ENCODE results near the gene ADAMTS1.
"Not testable (repeated sequence)": the region's sequence is repeated elsewhere in the genome, so short reads cannot be mapped to it uniquely, and the experiment has no call there.

Gene ADAMTS1

DNA sequence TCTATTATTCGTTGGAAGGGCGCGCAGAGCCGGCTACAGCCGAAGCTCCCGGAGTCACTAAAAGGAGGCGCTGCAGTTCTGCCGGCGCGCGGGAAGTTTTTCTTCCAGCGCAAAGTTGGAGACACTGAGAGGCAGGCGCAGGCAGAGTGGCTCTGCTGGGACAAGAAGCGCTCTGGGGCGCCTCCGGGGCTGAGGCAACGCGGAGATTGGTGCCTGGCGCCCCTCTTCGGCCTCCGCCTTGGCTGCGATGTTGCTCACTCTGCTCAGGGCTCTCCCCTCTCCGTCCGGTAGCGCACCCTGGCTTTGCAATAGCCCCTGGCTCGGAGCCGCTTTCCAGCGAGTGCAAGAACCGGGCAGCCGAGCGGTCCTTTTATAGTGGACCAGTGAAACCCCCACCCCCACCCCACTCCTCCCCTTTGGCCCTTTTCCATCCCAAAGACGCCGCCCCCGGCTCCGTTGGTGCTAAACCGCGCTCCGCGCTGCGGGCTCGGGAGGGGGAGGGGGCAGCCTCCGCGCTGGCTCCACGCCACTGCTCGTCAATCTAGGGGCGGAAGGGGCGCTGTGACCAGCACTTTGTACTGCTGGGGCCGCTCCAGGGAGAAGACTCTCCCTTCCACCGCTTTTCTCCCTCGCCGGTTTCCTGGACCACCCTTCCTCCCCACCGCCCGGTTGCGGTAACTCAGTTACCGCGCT, at the start of gene ADAMTS1:
Gene ADAMTS1 (minus strand): TSS at position 344 of the 693 bp plus-strand sequence. CDS start 455 bp downstream, outside the sequence.
- DNase-seq (ENCODE audit: low read depth in 2 of 2, low spot score in 1 of 2): no peak

DNA sequence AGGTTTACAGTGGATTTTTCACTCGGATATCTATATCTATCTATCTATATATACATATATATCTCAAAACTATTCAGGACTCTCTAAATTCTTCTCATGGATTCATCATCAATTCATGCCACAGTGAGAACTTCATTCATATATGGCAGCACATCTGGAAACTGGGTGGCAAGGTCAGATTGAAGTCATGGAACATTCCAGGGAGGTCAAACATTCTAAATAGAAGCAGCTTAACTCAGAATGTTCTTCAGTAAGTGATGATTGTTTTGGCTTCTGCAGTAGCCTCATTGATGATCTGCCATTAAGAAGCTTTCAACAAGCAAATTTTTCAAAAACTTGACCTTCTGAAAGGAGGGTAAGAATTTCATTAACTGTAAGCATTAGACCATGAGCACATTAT, 46.9 kb upstream of the ADAMTS1 start:
- no peak for DNase-seq (ENCODE audit: low read depth in 2 of 2, low spot score in 1 of 2)

DNA sequence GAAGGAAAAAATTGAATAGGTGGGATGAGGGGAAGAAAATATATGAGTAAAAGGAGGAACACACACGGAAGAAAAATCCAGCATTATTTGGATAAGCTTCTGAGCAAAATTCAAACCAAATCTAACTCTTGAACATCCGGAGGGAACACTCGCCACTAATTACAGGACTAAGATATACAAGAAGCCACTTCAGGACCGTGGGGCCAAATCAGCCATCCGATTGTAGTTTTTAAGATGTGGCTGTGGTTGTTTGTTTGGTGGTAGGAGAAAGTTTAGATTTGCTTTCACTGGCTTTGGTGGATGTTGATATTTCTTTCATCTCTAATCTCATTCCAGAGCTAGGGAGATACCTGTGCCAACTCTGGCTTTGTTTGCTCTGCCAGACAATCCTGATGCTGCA, 43.7 kb upstream of the ADAMTS1 start:
- DNase-seq (ENCODE audit: low read depth in 2 of 2, low spot score in 1 of 2): no peak

DNA sequence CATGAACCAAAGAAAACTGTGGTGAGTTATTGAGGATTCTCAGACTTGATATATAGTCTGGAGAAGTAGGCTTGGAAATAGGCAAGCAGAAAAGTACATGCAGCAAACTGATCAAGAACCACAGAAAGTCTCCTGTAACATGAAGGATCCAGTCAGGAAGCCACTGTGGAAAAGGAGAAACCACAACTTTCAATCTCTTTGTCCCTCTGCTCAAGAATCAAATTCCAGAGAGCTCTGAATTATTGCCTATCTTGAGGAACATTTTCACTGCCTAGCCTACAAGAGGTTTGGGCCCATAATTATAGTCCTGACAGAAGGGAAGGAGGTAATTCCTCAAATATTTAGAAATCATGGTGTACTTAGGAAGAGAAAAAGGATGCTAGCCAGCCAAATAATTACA, 43.0 kb upstream of the ADAMTS1 start:
- DNase-seq (ENCODE audit: low read depth in 2 of 2, low spot score in 1 of 2): no peak

DNA sequence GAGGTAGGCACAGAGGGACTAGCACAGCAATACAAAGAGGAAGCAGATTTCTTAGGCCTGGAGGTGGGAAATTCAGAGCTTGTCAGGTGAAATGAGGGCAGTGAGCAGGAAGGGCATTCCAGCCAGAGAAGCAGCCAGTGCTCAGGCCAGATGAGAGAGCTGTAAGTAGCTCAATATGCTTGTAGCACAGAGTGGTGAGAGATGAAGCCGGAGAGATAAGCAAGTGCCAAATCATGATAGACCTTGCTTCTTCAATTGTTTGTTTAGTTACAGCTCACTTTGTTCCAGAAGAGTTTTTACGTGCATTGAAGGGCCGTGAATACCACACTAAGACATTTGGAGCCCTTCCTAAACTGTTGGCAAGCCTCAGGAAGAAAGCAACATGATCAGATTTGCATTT, 42.0 kb upstream of the ADAMTS1 start:
- DNase-seq (ENCODE audit: low read depth in 2 of 2, low spot score in 1 of 2): no peak

DNA sequence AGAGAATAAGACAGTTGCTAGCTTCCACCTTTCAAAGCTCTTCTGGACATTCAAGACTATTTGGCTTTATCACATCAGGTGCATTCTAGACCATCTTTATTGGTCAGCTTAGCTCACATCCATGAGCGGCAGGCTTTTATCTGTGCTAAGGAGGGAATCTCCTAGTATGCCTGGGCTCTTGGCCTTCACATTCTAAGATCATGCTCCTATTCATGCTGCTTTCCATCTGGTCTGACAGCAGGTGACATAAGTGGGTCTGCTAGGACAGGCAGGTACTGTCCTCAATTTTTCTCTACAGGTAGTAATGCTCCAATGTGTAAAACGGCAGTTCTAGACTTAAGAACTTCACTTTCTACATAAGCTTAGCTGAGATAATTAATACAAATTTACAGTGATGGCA, 39.2 kb upstream of the ADAMTS1 start:
- no peak for DNase-seq (ENCODE audit: low read depth in 2 of 2, low spot score in 1 of 2)

DNA sequence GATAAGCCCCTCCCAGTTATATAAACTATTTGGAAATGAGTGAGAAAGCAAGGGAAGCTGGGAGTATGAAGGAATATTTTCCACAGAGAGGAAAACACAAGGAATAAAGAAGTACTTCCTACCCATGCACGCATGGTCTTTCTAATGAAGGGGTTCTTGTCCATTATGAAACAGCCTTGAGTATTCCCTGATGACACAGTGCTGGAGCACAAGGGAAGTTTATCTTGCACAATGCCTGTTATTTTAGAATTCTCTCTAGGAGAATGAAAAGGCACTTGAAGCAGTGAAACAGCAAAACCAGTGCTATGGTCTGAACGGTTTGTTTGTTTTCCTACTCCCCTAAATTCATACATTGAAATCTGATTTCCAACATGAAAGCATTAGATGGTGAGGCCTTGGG, 38.6 kb upstream of the ADAMTS1 start:
- DNase-seq (ENCODE audit: low read depth in 2 of 2, low spot score in 1 of 2): no peak

DNA sequence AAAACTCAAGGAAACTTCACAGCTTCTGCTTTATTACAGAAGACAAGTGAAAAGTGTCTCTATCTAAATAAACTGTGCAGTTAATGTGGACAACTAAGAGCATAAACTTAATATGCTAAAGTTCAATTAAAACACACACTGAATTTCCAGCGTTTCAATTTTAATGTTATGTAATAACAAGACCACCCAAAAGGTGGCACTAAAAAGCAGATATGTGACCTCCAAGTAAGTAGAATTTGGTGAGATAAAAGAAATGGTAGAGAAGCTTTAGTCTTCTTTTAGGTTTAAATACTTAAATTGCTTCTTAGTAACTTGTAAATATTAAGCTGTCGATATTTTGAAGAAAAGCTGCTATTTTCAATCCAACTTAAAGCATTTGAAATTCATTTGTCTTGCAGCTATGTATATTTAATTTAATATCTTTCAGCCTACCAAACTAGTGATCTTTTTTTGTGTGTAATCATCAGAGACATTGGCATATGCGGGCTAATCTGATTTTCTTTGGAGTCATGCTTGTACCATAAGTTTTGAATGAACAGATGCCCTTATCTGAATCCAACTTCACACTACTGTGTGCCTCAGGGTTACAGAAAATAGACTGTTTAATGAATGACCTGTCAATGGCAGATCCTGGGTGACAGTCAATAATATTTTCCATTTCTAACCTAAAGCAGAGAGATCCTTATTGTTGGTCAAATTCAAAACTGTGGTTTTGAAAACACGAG, 36.5 kb upstream of the ADAMTS1 start:
- DNase-seq (ENCODE audit: low read depth in 2 of 2, low spot score in 1 of 2): no peak

DNA sequence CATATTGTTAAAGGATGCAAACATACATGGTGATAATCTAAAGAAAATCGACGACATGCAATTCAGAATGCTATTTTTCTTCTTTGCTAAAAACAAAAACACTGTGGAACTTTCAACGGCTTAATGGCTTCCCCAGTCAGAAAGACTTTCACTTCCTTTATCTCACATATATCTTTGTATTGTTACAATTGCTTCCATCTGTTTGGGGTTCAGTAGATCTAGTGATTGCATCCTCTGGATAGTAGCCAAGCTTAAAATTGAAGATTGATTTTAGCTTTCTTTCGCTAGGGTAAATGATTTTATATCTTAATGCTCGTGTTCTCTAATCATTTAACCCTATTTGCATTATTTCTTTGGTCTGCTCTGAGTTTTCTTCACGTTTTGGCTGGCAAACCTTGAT, 31.8 kb upstream of the ADAMTS1 start:
- no peak for DNase-seq (ENCODE audit: low read depth in 2 of 2, low spot score in 1 of 2)

DNA sequence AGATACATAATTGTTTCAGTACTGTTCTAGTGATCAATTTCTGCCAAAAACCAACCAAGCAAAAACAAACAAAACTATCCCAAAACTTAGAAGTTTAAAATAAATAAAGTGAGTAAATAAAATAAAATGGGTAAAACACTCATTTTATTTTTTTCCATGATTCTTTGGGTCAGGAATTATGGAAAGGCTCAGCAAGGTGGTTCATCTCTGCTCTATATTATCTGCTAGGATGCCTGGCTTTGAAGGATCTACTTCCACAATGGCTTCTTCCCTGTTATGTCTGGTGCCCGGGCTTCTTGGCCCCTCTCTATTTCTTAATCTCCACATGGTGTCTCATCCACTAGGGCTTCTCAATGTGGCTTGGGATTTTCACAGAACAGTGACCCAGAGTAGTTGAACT, 29.1 kb upstream of the ADAMTS1 start:
- no peak for DNase-seq (ENCODE audit: low read depth in 2 of 2, low spot score in 1 of 2)

DNA sequence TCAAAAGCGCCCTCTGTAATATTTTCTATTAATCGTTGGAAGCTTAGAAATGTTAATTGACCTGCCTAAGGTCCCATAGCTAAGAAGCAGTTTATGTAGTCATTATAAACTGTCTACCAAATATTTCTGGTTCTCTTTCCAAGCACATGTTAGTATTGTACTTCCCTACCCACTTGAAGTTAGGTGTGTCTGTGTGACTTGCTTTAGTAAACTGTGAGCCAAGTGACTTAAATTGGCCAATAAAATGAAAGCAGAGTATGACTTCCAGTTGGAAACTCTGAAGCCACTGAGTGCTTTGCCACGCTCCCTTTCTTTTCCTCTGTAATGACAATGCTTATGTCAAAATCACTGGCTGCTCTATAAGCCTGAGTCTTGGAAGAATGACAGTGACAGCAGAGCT, 20.6 kb upstream of the ADAMTS1 start:
- DNase-seq (ENCODE audit: low read depth in 2 of 2, low spot score in 1 of 2): no peak

DNA sequence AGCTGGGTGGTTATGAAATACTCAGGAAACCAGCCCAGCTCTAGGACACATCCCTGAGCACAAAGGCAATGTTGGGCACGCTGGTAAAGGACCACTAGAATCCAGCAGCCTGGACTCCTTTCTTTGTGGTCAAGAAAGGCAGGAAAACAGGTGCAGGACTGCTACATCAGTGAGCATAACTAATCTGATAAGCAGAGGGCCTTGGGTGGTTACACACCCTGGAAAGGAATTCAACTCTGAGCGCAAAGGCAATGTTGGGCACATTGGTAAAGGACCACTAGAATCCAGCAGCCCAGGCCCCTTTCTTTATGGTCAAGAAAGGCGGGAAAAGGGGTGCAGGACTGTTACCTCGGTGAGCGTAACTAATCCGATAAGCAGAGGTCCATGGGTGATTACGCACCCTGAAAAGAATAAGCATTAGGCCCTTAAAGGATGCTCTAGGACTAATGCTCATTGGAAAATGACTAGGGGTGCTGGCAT, 11.7 kb upstream of the ADAMTS1 start:
- DNase-seq (ENCODE audit: low read depth in 2 of 2, low spot score in 1 of 2): not testable (repeated sequence)

DNA sequence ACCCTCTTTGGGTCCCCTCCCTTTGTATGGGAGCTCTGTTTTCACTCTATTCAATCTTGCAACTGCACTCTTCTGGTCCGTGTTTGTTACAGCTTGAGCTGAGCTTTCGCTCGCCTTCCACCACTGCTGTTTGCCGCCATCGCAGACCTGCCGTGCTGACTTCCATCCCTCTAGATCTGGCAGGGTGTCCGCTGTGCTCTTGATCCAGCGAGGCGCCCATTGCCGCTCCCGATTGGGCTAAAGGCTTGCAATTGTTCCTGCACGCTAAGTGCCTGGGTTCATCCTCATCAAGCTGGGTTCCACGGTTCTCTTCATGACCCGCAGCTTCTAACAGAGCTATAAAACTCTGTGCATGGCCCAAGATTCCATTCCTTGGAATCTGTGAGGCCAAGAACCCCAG, 9.5 kb upstream of the ADAMTS1 start:
- not testable (repeated sequence) for DNase-seq (ENCODE audit: low read depth in 2 of 2, low spot score in 1 of 2)

DNA sequence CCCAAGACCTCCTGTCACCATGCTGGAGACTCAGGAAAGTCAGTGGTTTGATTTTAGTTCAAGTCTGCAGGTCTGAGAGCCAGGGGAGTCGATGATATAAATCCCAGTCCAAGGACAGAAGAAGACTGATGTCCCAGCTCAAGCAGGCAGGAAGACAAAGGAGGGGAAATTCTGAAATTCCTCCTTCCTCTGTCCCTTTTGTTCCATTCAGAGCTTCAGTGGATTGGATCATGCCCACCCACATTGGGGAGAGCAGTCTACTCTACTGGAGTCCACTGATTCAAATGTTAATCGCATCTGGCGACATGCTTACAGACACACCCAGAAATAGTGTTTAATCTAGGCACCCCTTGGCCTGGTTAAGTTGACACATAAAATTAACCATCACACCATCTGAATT, 7.2 kb upstream of the ADAMTS1 start:
- no peak for DNase-seq (ENCODE audit: low read depth in 2 of 2, low spot score in 1 of 2)

DNA sequence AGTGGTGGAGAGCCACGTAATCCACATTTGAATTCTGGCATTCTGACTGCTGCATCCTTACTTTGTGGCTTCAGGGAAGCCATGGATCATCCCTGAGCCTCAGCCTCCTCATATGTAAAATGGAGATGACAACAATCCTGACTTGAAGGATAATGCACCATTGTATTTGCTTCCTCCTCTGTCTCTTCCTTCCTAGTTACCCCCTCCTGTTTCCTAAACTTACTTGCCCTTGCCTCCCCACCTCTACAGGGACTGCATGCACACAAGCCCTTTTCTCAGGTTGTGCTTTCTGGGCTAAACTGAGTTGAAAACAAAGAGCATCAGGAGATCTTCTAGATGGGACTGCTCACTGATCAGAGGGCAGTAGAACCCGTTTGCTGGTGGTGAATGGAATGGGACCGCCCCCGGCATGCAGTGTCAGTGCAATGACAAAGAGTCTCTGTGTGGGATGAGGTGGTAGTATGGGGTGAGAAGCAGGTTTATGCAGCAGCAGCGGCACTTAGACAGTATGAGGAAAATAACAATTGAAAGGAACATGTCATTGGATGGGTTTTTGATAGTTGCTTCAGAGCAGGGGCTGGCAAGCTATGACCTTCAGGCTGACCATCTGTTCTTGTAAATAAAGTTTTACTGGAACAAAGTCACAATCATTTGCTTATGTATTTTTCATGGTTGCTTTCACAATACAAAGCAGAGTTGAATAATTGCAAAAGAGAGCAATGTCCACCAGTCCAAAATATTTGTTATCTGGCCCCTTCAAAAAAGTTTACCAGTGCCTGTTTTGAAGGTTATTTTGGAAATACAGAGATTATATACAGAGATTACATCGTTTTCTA, 6.1 kb upstream of the ADAMTS1 start:
- DNase-seq (ENCODE audit: low read depth in 2 of 2, low spot score in 1 of 2): no peak

DNA sequence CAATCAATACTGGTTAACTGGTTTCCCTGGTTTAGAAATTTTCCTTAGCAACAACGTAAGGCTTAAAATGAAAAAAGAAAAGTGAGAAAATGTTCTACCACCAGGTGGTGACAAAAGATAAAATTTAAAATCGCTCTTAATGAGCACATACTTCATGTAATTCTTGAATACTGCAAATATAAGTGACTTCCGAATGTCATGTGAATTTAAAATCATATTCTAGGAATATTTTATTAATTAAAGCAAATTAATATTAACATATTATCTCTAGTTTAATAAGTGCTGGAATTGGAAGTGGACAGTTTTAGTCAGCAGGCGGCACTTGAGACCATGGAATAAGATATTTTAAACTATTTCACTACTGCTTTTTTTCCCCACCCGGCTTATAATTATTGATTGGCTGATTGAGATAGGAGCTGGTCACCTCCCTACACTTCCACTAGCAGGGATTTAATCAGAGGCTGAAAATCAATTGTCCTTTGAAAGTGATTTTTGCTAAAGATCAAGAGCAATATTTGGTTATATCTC, 5.0 kb upstream of the ADAMTS1 start:
- no peak for DNase-seq (ENCODE audit: low read depth in 2 of 2, low spot score in 1 of 2)

DNA sequence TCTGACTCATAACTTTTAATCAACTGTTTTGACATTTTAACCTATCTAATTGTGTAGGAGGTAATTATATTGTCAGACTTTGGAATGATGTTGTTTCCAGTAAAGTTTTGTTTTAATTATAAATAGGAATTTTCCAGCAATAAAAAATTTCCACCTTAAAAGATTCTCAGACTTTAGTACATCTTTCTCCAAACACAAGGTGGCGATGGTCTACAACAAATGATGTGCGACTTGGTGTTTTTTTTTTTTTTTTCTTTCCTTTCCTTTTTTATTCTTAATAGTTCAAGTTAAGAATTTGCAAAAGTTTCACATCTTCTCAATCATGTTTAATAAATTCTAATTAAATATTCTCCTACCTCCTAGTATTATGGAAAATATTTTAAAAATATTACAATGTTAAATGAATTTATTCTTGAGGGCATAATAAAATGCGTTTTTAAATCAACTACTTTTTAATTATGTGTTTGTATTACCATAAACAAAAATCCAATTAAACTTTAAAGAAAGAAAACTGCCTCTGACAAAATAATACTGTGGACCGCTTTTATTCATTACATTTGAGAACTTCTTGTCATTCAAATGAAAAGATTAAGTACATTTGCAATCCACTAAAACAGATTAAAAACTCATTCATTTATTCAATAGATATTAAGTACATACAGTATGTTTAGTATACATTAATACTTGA, 4.4 kb upstream of the ADAMTS1 start:
- no peak for DNase-seq (ENCODE audit: low read depth in 2 of 2, low spot score in 1 of 2)

DNA sequence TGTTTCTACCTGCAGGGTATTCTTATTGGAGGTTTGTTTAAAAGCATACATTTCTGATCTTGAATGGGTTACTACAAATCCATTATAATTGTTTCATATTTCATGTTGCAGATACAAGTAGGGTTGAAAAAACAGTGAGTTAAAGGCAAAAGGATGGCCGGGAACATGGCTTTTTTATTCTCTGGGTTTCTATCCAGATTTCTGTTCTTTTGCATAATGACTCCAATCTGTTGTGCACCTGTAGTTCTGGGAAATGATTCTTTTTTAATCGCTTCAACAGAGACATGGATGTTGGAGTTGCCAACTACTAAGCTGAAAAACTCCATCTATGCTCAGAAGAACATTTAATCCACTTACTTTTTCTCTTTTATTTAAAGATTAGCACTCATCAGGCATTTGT, 2.7 kb upstream of the ADAMTS1 start:
- no peak for DNase-seq (ENCODE audit: low read depth in 2 of 2, low spot score in 1 of 2)

DNA sequence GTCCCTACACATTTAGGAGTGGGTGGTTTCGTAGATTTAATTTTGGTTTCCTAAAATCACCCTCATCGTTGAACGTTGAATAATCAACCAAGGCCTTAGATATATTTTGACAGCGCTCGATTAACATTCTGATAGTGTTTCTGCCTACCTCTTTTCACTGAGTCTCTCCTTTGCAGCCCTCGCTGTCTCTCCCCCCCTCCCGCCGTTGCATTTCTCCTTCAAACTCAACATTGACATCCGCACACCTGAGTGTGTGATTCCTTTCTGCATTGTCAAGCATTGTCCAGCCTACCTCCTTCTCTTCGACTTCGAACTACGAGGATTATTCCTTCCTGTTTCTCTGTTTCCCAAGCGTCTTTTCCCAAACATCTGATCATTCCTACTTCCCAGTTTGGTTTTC, 1.8 kb upstream of the ADAMTS1 start:
- no peak for DNase-seq (ENCODE audit: low read depth in 2 of 2, low spot score in 1 of 2)

DNA sequence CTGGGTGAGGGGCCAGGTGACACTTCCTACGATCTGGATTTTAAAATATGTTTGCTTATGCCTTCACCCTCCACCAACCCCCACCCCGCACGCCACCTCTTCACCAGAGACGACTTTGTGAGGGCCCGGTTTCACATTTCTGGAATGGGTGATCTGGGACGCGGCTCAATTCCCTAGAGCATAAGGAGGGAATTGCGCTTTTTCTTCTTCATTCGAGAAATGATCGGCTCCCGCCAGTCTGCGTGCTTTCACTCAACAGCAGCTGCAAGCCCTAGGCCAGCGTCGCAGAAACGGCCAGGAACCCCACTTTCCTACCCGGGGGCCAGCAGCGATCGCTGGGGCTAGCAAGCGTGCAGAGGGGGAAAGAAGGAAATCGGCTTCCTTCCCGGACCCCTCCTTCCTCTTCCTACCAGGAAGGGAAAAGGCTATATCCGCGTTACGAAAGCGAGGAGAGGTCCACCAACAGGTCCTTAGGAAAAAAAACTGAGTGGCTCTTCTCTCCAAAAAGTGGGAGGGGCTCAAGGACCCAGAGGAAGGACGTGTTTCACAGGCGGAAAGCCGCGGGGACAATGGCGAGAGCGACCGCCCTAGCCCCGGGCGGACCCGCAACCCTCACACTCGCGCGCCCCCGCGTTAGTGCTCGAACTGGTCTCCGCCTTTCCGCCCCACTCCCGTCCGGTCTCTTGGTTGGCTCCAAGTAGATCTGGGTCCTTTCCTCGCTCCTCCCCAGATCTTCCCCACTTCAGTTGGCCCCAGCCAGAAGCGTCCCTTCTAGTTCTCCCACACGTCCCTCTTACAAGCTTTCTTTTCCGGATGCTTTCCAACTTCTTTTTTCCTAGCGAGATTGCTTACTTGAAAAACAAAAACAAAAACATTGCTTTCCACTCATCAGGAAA, 1.1 kb upstream of the ADAMTS1 start:
- no peak for DNase-seq (ENCODE audit: low read depth in 2 of 2, low spot score in 1 of 2)
